MM.1S (cell line): Measurements from ENCODE around the gene CBX2.

ENCODE experiments used
- DNase-seq: peaks from one replicate; pipeline ENCODE4 v3.0.0-alpha.2; 2015
- H2AFZ ChIP-seq: fragments of 300-600 bp; sonication (generic); 2 replicates; pipeline ENCODE4 v1.6.0; 2016; ENCODE audit warnings: antibody characterized with exemption, low read length
- H3F3A ChIP-seq: fragments of 300-600 bp; sonication (generic); 2 replicates; pipeline ENCODE4 v1.6.1; 2016; ENCODE audit warnings: mild to moderate bottlenecking, antibody characterized with exemption, low read length, moderate library complexity, mixed read lengths; ENCODE audit not compliant: insufficient read depth
- H3K27ac ChIP-seq: fragments of 300-600 bp; sonication (generic); 2 replicates; pipeline ENCODE4 v1.5.1; 2016; ENCODE audit warnings: mild to moderate bottlenecking, low read length
- H3K27me3 ChIP-seq: fragments of 300-600 bp; sonication (generic); replicated peaks from 2 replicates; pipeline ENCODE4 v1.6.0; 2016; ENCODE audit warnings: low read length; ENCODE audit not compliant: insufficient read depth
- H3K36me3 ChIP-seq: fragments of 300-600 bp; sonication (generic); replicated peaks from 2 replicates; pipeline ENCODE4 v1.6.1; 2016; ENCODE audit warnings: mild to moderate bottlenecking, low read length, mixed read lengths; ENCODE audit not compliant: insufficient read depth
- H3K4me1 ChIP-seq: fragments of 300-600 bp; sonication (generic); 2 replicates; pipeline ENCODE4 v1.6.1; 2016; ENCODE audit warnings: low read length, mixed read lengths
- H3K4me2 ChIP-seq: fragments of 300-600 bp; sonication (generic); 2 replicates; pipeline ENCODE4 v1.6.0; 2016; ENCODE audit warnings: low read depth, low read length
- H3K4me3 ChIP-seq: fragments of 300-600 bp; sonication (generic); 2 replicates; pipeline ENCODE4 v1.5.1; 2016; ENCODE audit warnings: low read length, mixed read lengths
- H3K79me2 ChIP-seq: fragments of 300-600 bp; sonication (generic); 2 replicates; pipeline ENCODE4 v1.6.1; 2016; ENCODE audit warnings: mixed run types, low read length, mixed read lengths
- H3K9ac ChIP-seq: fragments of 300-600 bp; sonication (generic); 2 replicates; pipeline ENCODE4 v1.6.1; 2016; ENCODE audit warnings: low read length, mixed read lengths
- H3K9me2 ChIP-seq: fragments of 300-600 bp; sonication (generic); replicated peaks from 2 replicates; pipeline ENCODE4 v1.6.1; 2016; ENCODE audit warnings: mild to moderate bottlenecking, low read length, mixed read lengths; ENCODE audit not compliant: insufficient read depth
- H3K9me3 ChIP-seq: fragments of 300-600 bp; sonication (generic); replicated peaks from 2 replicates; pipeline ENCODE4 v1.6.1; 2016; ENCODE audit warnings: mild to moderate bottlenecking, low read length, mixed read lengths; ENCODE audit not compliant: insufficient read depth
- H4K20me1 ChIP-seq: fragments of 300-600 bp; sonication (generic); 2 replicates; pipeline ENCODE4 v1.6.1; 2016; ENCODE audit warnings: mild to moderate bottlenecking, low read length, moderate library complexity, mixed read lengths; ENCODE audit not compliant: insufficient read depth
- CTCF ChIP-seq: fragments of 300-600 bp; sonication (generic); IDR thresholded peaks from 2 replicates; pipeline ENCODE4 v1.5.1; 2016; ENCODE audit warnings: antibody characterized with exemption, low read length, mixed read lengths
- EZH2 ChIP-seq: fragments of 300-600 bp; sonication (generic); optimal IDR thresholded peaks from 2 replicates; pipeline ENCODE3; 2017; ENCODE audit warnings: low read depth, mild to moderate bottlenecking, antibody characterized with exemption, low read length, mixed read lengths
- EZH2phosphoT487 ChIP-seq: fragments of 300-600 bp; sonication (generic); IDR thresholded peaks from 2 replicates; pipeline ENCODE4 v1.6.1; 2018; ENCODE audit warnings: antibody characterized with exemption, low read length

CBX2 gene

GRCh38 chr17:79815836-79816461 is 38.0 kb downstream of the CBX2 start:
- H4K20me1 ChIP-seq = no peaks in the 10 kb centered on the region
- no peak overlapping the region for H2AFZ ChIP-seq
- H3K4me2 ChIP-seq = no peak overlapping the region
- H3K9me2 ChIP-seq = no peaks in the 10 kb centered on the region
- H3K27me3 ChIP-seq = peaks cover 88% of the 10 kb centered on the region
- H3K9ac ChIP-seq = no peak overlapping the region
- H3K4me1 ChIP-seq = no peaks in the 10 kb centered on the region
- no peak overlapping the region for H3K27ac ChIP-seq
- H3K9me3 ChIP-seq = no peaks in the 10 kb centered on the region
- no peak for DNase-seq
- H3K79me2 ChIP-seq = no peaks in the 10 kb centered on the region
- no peaks in the 10 kb centered on the region for H3F3A ChIP-seq
- H3K36me3 ChIP-seq = no peaks in the 10 kb centered on the region
- no peak overlapping the region for H3K4me3 ChIP-seq
- TF ChIP-seq EZH2 (no peak), CTCF (no peak), EZH2phosphoT487 (no peak)

DNA sequence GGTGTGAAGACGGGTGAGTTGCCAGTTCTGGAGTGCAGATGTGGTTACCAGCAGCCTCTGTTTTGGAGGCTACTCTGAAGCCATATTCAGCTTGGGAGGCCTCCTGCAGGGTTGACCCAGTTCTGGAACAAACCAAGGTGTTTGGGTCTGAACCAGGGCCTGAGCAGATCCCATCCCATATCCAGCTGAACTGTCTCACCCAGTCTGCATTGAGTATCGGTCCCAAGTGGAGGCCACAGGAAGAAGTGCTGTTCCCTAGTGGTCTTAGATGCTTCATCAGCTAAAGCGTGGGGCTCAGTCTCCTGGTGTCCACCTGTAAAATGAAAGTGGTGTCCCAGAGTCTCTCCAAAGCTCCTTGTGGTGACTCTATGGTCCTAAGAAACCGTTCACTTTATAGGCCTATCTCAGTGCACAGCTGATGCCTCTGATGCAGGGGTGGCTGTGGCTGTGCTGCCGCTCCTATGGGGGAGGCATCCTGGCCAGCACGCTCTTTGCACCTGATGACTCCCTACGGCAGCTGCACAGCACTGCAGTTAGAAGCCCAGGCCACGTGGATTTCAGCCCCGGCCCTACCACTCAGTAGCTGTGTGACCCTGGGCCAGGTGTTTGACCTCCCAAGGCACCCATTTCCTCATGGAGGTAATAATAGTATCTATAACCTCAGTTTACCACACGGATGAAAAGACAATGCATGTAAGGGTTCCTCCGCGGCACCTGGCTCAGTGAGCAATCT is 40.2 kb downstream of the CBX2 start:
- H3K27me3 ChIP-seq = peaks cover 88% of the 10 kb centered on the region
- H3K79me2 ChIP-seq = no peaks in the 10 kb centered on the region
- H3K4me3 ChIP-seq = no peak overlapping the region
- no peak overlapping the region for H3K9ac ChIP-seq
- H3K4me1 ChIP-seq = no peaks in the 10 kb centered on the region
- H3K9me3 ChIP-seq = no peaks in the 10 kb centered on the region
- no peaks in the 10 kb centered on the region for H4K20me1 ChIP-seq
- H3K9me2 ChIP-seq = no peaks in the 10 kb centered on the region
- TF ChIP-seq EZH2phosphoT487 (no peak), CTCF (no peak), EZH2 (no peak)
- no peak overlapping the region for H3K4me2 ChIP-seq
- H2AFZ ChIP-seq = no peak overlapping the region
- DNase-seq = no peak
- H3F3A ChIP-seq = no peaks in the 10 kb centered on the region
- H3K27ac ChIP-seq = no peak overlapping the region
- H3K36me3 ChIP-seq = no peaks in the 10 kb centered on the region

GRCh38 chr17:79819085-79819484 is 41.1 kb downstream of the CBX2 start:
- Histone ChIP-seq H2AFZ (no peak overlapping the region), H3K36me3 (no peaks in the 10 kb centered on the region), H3K79me2 (no peaks in the 10 kb centered on the region), H3K9me2 (no peaks in the 10 kb centered on the region), H3K9ac (no peak overlapping the region), H3K4me1 (no peaks in the 10 kb centered on the region), H3K9me3 (no peaks in the 10 kb centered on the region), H3K4me2 (no peak overlapping the region), H3F3A (no peaks in the 10 kb centered on the region), H3K4me3 (no peak overlapping the region), H4K20me1 (no peaks in the 10 kb centered on the region), H3K27ac (no peak overlapping the region), H3K27me3 (peaks cover 89% of the 10 kb centered on the region)
- no peak for TF ChIP-seq EZH2
- no peak for TF ChIP-seq EZH2phosphoT487
- TF ChIP-seq CTCF = no peak
- DNase-seq = no peak
